DOHH2 (cell line): ENCODE results near the gene TMEM231.
"Not testable (repeated sequence)": the region's sequence is repeated elsewhere in the genome, so short reads cannot be mapped to it uniquely, and the experiment has no call there.

Source experiments
- H3F3A ChIP-seq: fragments of 200-600 bp; sonication (generic), shearing (Covaris generic); 2 replicates; pipeline ENCODE4 v1.6.0; 2016; ENCODE audit warnings: antibody characterized with exemption, mild to moderate bottlenecking; ENCODE audit not compliant: control insufficient read depth, insufficient read depth
- H3K27ac ChIP-seq: fragments of 200-600 bp; sonication (generic); 2 replicates; pipeline ENCODE4 v1.5.1; 2014; ENCODE audit warnings: low read depth, mild to moderate bottlenecking, low read length, moderate library complexity
- H3K27me3 ChIP-seq: fragments of 200-600 bp; sonication (generic); 2 replicates; pipeline ENCODE4 v1.6.1; 2014; ENCODE audit warnings: mild to moderate bottlenecking, low read length, mixed read lengths; ENCODE audit not compliant: control insufficient read depth
- H3K36me3 ChIP-seq: fragments of 200-600 bp; sonication (generic); 2 replicates; pipeline ENCODE4 v1.6.1; 2014; ENCODE audit warnings: mild to moderate bottlenecking, low read length, moderate library complexity, mixed read lengths; ENCODE audit not compliant: control insufficient read depth
- H3K4me1 ChIP-seq: fragments of 200-600 bp; sonication (generic); 2 replicates; pipeline ENCODE4 v1.6.1; 2014; ENCODE audit warnings: mild to moderate bottlenecking, low read length, mixed read lengths; ENCODE audit not compliant: control insufficient read depth
- H3K4me2 ChIP-seq: fragments of 200-600 bp; sonication (generic); 2 replicates; pipeline ENCODE4 v1.6.0; 2014; ENCODE audit warnings: mild to moderate bottlenecking, low read length, moderate library complexity
- H3K4me3 ChIP-seq: fragments of 200-600 bp; sonication (generic); 2 replicates; pipeline ENCODE4 v1.5.1; 2014; ENCODE audit warnings: mild to moderate bottlenecking, low read length, mixed read lengths
- H3K79me2 ChIP-seq: fragments of 200-600 bp; sonication (generic); 2 replicates; pipeline ENCODE4 v1.6.1; 2014; ENCODE audit warnings: mild to moderate bottlenecking, low read length, mixed read lengths; ENCODE audit not compliant: control insufficient read depth
- H3K9me2 ChIP-seq: fragments of 200-600 bp; sonication (generic); replicated peaks from 2 replicates; pipeline ENCODE4 v1.6.1; 2014; ENCODE audit warnings: mild to moderate bottlenecking, low read length, mixed read lengths; ENCODE audit not compliant: control insufficient read depth
- H3K9me3 ChIP-seq: fragments of 200-600 bp; sonication (generic); 2 replicates; pipeline ENCODE4 v1.6.1; 2014; ENCODE audit warnings: antibody characterized with exemption, low read length, mixed read lengths; ENCODE audit not compliant: control insufficient read depth, insufficient read depth
- H4K20me1 ChIP-seq: fragments of 200-600 bp; sonication (generic); 2 replicates; pipeline ENCODE4 v1.6.0; 2014; ENCODE audit warnings: low read depth, mild to moderate bottlenecking, antibody characterized with exemption, low read length, moderate library complexity; ENCODE audit not compliant: control insufficient read depth, insufficient read depth
- EZH2phosphoT487 ChIP-seq: fragments of 200-600 bp; sonication (generic); IDR thresholded peaks from 2 replicates; pipeline ENCODE4 v1.6.1; 2017; ENCODE audit warnings: borderline replicate concordance, mild to moderate bottlenecking, antibody characterized with exemption, low read length, moderate library complexity, mixed read lengths
- TF ChIP-seq, protein P1 (sequence below): fragments of 200-600 bp; sonication (generic); IDR thresholded peaks from one replicate; pipeline ENCODE4 v1.5.1; 2014; ENCODE audit warnings: antibody characterized with exemption, mild to moderate bottlenecking, low read depth, low read length; ENCODE audit not compliant: poor library complexity, severe bottlenecking

TMEM231 gene

DNA sequence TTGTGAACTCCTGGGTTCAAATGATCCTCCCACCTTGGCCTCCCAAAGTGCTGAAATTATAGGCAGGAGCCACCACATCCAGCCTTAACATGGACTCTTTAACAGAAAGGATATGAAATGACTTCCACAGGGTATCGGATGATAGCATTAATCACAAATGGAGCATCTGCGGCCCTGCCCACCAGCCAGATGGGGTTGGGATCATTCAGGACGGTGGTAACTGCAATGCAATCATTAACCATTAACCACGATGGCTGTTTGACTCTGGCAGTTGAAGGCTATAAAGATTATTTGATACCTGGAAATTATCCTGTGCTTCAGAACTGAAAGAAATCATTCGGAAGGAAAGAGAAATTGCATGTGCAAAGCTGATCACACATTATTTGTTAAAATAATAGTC, 14.8 kb downstream of the TMEM231 start:
- no peaks in the 10 kb centered on the region for H3K9me2 ChIP-seq
- no peaks in the 10 kb centered on the region for H3F3A ChIP-seq
- H3K27ac ChIP-seq, result no peak overlapping the region
- no peak overlapping the region for H3K4me2 ChIP-seq
- H3K4me3 ChIP-seq, result no peak overlapping the region
- no peaks in the 10 kb centered on the region for H3K27me3 ChIP-seq
- no peaks in the 10 kb centered on the region for H3K9me3 ChIP-seq
- no peaks in the 10 kb centered on the region for H3K4me1 ChIP-seq
- peaks cover 12% of the 10 kb centered on the region for H3K36me3 ChIP-seq
- H3K79me2 ChIP-seq, result no peaks in the 10 kb centered on the region
- H4K20me1 ChIP-seq, result no peaks in the 10 kb centered on the region
- no peak for TF ChIP-seq EZH2phosphoT487
- TF ChIP-seq, protein P1, sequence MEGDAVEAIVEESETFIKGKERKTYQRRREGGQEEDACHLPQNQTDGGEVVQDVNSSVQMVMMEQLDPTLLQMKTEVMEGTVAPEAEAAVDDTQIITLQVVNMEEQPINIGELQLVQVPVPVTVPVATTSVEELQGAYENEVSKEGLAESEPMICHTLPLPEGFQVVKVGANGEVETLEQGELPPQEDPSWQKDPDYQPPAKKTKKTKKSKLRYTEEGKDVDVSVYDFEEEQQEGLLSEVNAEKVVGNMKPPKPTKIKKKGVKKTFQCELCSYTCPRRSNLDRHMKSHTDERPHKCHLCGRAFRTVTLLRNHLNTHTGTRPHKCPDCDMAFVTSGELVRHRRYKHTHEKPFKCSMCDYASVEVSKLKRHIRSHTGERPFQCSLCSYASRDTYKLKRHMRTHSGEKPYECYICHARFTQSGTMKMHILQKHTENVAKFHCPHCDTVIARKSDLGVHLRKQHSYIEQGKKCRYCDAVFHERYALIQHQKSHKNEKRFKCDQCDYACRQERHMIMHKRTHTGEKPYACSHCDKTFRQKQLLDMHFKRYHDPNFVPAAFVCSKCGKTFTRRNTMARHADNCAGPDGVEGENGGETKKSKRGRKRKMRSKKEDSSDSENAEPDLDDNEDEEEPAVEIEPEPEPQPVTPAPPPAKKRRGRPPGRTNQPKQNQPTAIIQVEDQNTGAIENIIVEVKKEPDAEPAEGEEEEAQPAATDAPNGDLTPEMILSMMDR, result no peak

DNA sequence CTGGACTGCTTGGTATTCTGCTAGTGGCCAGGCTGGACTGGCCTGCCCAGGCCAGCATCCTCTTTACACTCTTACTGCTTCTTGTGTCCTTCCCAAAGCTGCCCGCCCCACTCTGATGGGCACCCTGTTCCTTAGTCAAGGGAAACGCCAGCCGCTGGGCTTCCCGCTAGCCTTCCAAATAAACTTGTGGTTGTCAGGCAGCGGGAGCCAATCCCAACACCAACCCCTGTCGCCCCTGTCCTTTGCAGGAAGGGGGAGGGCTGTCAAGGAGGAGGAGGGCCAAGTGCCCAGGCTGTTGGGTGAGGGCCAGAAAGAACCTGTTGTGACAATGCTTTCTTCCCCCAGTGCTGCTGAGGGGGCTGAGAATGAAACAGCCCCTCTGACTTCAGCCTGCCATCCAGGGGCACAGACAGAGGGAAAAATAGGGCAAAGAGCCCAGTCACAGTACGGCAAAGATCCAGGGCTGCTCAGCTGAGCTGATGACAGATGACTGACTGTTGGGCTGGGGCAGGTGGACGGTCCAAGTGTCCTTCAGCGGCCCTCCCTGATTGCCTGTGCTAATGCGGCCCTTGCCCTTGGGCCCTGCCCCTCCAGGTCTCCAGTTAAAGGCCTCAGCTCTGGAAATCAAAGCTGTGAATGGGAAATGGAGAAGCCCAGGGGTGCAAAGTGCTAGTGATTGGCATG, 17.0 kb downstream of the TMEM231 start:
- not testable (repeated sequence) for H3K4me2 ChIP-seq, H3K27me3 ChIP-seq, H3K79me2 ChIP-seq, H3K9me2 ChIP-seq, H3K9me3 ChIP-seq, H3K27ac ChIP-seq, H3K4me1 ChIP-seq, H3K4me3 ChIP-seq, H3F3A ChIP-seq, H4K20me1 ChIP-seq
- peaks cover 12% of the 10 kb centered on the region for H3K36me3 ChIP-seq

DNA sequence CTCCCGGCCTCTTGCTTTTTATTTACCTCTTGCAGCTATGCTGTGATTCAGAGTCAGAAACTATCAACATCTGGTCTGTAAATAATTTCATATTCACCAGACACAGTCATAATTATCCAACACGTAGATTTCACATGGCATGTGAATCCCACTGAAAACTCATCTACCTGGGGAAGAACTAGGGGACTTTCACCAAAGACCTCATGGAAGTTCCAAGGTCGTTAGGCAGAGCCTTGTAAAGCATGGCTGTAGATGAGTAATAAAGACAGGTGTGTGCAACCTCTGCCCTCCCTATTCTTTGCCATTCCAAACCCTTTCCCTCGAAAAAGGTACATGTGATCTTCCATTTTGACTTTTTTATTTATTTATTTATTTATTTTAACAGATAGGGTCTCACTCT, 18.3 kb downstream of the TMEM231 start:
- H3K36me3 ChIP-seq, result peaks cover 12% of the 10 kb centered on the region
- TF ChIP-seq, protein P1, result no peak
- no peak for TF ChIP-seq EZH2phosphoT487
- no peaks in the 10 kb centered on the region for H3K4me1 ChIP-seq

DNA sequence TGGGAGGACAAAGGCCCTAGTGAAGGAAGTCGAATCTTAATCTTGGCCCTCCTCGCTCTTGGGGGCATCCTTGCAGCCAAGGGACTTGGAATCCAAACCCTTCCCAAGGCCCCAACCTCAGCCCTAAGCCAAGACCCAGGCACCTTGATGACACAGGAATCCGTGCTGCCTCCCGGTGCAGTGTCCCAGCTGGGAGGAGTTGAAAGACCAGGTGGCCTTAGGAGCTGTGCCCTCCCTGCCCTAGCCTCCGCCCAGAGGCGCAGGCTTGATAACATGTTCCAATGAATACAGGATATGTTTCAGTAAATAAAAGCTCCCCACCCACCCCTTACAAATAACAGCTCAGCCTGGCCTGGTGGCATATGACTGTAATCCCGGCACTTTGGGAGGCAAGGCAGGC, 20.2 kb downstream of the TMEM231 start, which contains the start of gene CHST5:
Gene CHST5 (minus strand): TSS at position 208 of the 400 bp plus-strand sequence. CDS start 5,724 bp downstream, outside the sequence.
- Histone ChIP-seq H3F3A (no peaks in the 10 kb centered on the region), H3K4me1 (no peaks in the 10 kb centered on the region), H4K20me1 (no peaks in the 10 kb centered on the region), H3K27me3 (no peaks in the 10 kb centered on the region), H3K4me3 (no peak within 1 kb of the TSS), H3K36me3 (peaks cover 7% of the 10 kb centered on the region), H3K9me2 (no peaks in the 10 kb centered on the region), H3K27ac (no peak within 1 kb of the TSS), H3K9me3 (no peaks in the 10 kb centered on the region), H3K4me2 (no peak within 1 kb of the TSS), H3K79me2 (no peaks in the 10 kb centered on the region)
- no peak for TF ChIP-seq EZH2phosphoT487
- TF ChIP-seq, protein P1, result no peak

More for the DNA sequence above, 18.3 kb downstream of the TMEM231 start:
- H3K9me2 ChIP-seq, result no peaks in the 10 kb centered on the region
- no peaks in the 10 kb centered on the region for H3K27me3 ChIP-seq
- no peak overlapping the region for H3K27ac ChIP-seq
- H3K9me3 ChIP-seq, result no peaks in the 10 kb centered on the region
- H3K79me2 ChIP-seq, result no peaks in the 10 kb centered on the region
- H3K4me3 ChIP-seq, result no peak overlapping the region
- H4K20me1 ChIP-seq, result no peaks in the 10 kb centered on the region
- H3K4me2 ChIP-seq, result no peak overlapping the region
- no peaks in the 10 kb centered on the region for H3F3A ChIP-seq
